K562 (cell line): ENCODE results near the gene ANKS1B. TPM values are rescaled to one million over a fixed set of nuclear protein-coding genes. Genes with fewer than 3 reads are reported as not detected.

Source experiments
- ATAC-seq: fragments of 200-7000 bp; cut with Tn5 transposase; 3 replicates; pipeline ENCODE4 v1.9.1; 2020; ENCODE audit warnings: moderate library complexity
- BruUV-seq: library from RNA; stranded (reverse); fragments of 400-500 nt; replicated peaks from 2 replicates; lab custom pipeline; 2021; lab: Mats Ljungman, UMichigan
- CTCF ChIA-PET: fragments of 300-600 bp; formaldehyde crosslinking; extraction: SDS; loops from one replicate; lab custom pipeline; 2021; ENCODE audit warnings: low intra/inter-chr PET ratio; lab: Yijun Ruan, JAX
- POLR2A ChIA-PET: fragments of 300-600, 350-650 bp; sonication (Branson Sonifier 250); formaldehyde crosslinking; extraction: SDS; loops from one replicate; lab custom pipeline; 2021; ENCODE audit warnings: antibody characterized with exemption, inconsistent platforms; lab: Yijun Ruan, JAX
- DNase-seq, 4 experiments: peaks; one replicate each; pipeline versions ENCODE4 v3.0.0 to v3.0.0-alpha.2; 2011 to 2018; ENCODE audit warnings: low spot score in 3 of 4, mixed read lengths in 3 of 4; ENCODE audit errors: extremely low read depth in 1 of 4
- FAIRE-seq: peaks from 2 replicates; lab custom pipeline; 2011; peaks lifted over from hg19 to GRCh38; lab: Jason Lieb, UNC
- H2AFZ ChIP-seq: 2 replicates; pipeline ENCODE4 v1.6.0; 2011; ENCODE audit warnings: low read depth, low read length, control low read depth, inconsistent platforms
- H3K27ac ChIP-seq: fragments of 200-600 bp; 3 replicates; pipeline ENCODE4 v1.8.0; 2011; ENCODE audit warnings: low read depth, mild to moderate bottlenecking, control low read depth, inconsistent platforms, low read length, moderate library complexity, mixed read lengths; ENCODE audit errors: extremely low read depth
- H3K27me3 ChIP-seq, 2 experiments: fragments of 300-600 bp in 1 of 2; 2 replicates in 1 of 2; 3 replicates in 1 of 2; pipeline versions ENCODE4 v1.6.0 to v1.8.0; 2011; ENCODE audit warnings: inconsistent platforms in 2 of 2, low read length in 2 of 2, mild to moderate bottlenecking in 1 of 2, mixed read lengths in 1 of 2, moderate library complexity in 1 of 2; ENCODE audit not compliant: control insufficient read depth in 2 of 2, insufficient read depth in 2 of 2
- H3K36me3 ChIP-seq: fragments of 300-600 bp; 3 replicates; pipeline ENCODE4 v1.8.0; 2011; ENCODE audit warnings: mild to moderate bottlenecking, low read length, inconsistent platforms; ENCODE audit not compliant: control insufficient read depth, insufficient read depth
- H3K4me1 ChIP-seq, 2 experiments: fragments of 200-600 bp in 1 of 2; replicated peaks in 1 of 2; 2 replicates in 1 of 2; 3 replicates in 1 of 2; pipeline versions ENCODE4 v1.5.1 to v1.8.0; 2011; ENCODE audit warnings: inconsistent platforms in 2 of 2, low read length in 2 of 2, mild to moderate bottlenecking in 1 of 2, mixed read lengths in 1 of 2, moderate library complexity in 1 of 2; ENCODE audit not compliant: control insufficient read depth in 2 of 2, insufficient read depth in 2 of 2
- H3K4me2 ChIP-seq: 2 replicates; pipeline ENCODE4 v1.6.1; 2011; ENCODE audit warnings: low read length, control low read depth, inconsistent platforms, mixed read lengths; ENCODE audit not compliant: insufficient read depth
- H3K4me3 ChIP-seq: fragments of 200-600 bp; sonication (generic), shearing (Covaris generic); 2 replicates; pipeline ENCODE4 v1.5.1; 2016; ENCODE audit warnings: control low read depth, inconsistent platforms
- H3K79me2 ChIP-seq: fragments of 200-600 bp; 3 replicates; pipeline ENCODE4 v1.8.0; 2011; ENCODE audit warnings: low read length, inconsistent platforms; ENCODE audit not compliant: control insufficient read depth, insufficient read depth
- H3K9ac ChIP-seq, 2 experiments: 2 replicates each; pipeline versions ENCODE4 v1.6.0 to v1.6.1; 2011; ENCODE audit warnings: low read depth in 2 of 2, low read length in 2 of 2, control low read depth in 1 of 2, inconsistent platforms in 1 of 2, mild to moderate bottlenecking in 1 of 2, mixed read lengths in 1 of 2; ENCODE audit not compliant: insufficient read depth in 1 of 2
- H3K9me1 ChIP-seq: one replicate; pipeline ENCODE4 v1.6.0; 2011; ENCODE audit warnings: inconsistent platforms, mild to moderate bottlenecking, low read length, moderate library complexity; ENCODE audit not compliant: control insufficient read depth, insufficient read depth
- H3K9me3 ChIP-seq: replicated peaks from 2 replicates; pipeline ENCODE4 v1.5.1; 2011; ENCODE audit warnings: low read depth, low read length, inconsistent platforms; ENCODE audit not compliant: control insufficient read depth, insufficient read depth
- H4K20me1 ChIP-seq: replicated peaks from 2 replicates; pipeline ENCODE4 v1.6.1; 2011; ENCODE audit warnings: low read length, inconsistent platforms, mixed read lengths; ENCODE audit not compliant: control insufficient read depth, insufficient read depth
- ADNP ChIP-seq: fragments of 200-800 bp; sonication (Bioruptor generic); IDR thresholded peaks from 2 replicates; pipeline ENCODE4 v1.6.1; 2016; ENCODE audit warnings: missing genetic modification characterization, missing compliant biosample characterization
- BRF1 ChIP-seq: IDR thresholded peaks from 3 replicates; pipeline ENCODE4 v1.6.1; 2011; ENCODE audit warnings: borderline replicate concordance, mild to moderate bottlenecking; ENCODE audit not compliant: insufficient read length; ENCODE audit errors: extremely low read depth
- ELK1 ChIP-seq: sonication (generic); formaldehyde crosslinking; IDR thresholded peaks from 2 replicates; pipeline ENCODE4 v1.8.1; 2022; ENCODE audit warnings: missing genetic modification reagents
- GABPB1 ChIP-seq: sonication (generic); formaldehyde crosslinking; IDR thresholded peaks from 2 replicates; pipeline ENCODE4 v1.8.0; 2022; ENCODE audit warnings: mild to moderate bottlenecking, missing genetic modification reagents
- KDM4B ChIP-seq, 2 experiments: fragments of 450-650 bp in 1 of 2; sonication (generic) in 1 of 2; IDR thresholded peaks; 2 replicates each; pipeline ENCODE4 v1.6.1; 2016 to 2017; ENCODE audit warnings: borderline replicate concordance in 2 of 2, antibody characterized with exemption in 1 of 2, low read depth in 1 of 2, mild to moderate bottlenecking in 1 of 2
- KLF10 ChIP-seq: fragments of 250-450 bp; sonication (Bioruptor Pico); IDR thresholded peaks from 2 replicates; pipeline ENCODE4 v1.6.1; 2021; ENCODE audit warnings: matching md5 sums
- LCOR ChIP-seq: sonication (generic); formaldehyde crosslinking; IDR thresholded peaks from 2 replicates; pipeline ENCODE4 v1.8.0; 2022; ENCODE audit warnings: mild to moderate bottlenecking, missing genetic modification reagents
- MTA1 ChIP-seq: fragments of 450-650 bp; IDR thresholded peaks from 2 replicates; pipeline ENCODE4 v1.6.1; 2017; ENCODE audit warnings: borderline replicate concordance
- MYNN ChIP-seq, 2 experiments: sonication (generic); formaldehyde crosslinking in 1 of 2; IDR thresholded peaks; 2 replicates each; pipeline versions ENCODE4 v1.5.0 to v1.6.1; 2016 to 2020; ENCODE audit warnings: antibody characterized with exemption in 1 of 2, missing genetic modification reagents in 1 of 2
- SMARCA5 ChIP-seq: fragments of 450-650 bp; IDR thresholded peaks from 2 replicates; pipeline ENCODE4 v1.6.1; 2016
- TCF7L2 ChIP-seq: fragments of 150-350 bp; IDR thresholded peaks from 2 replicates; pipeline ENCODE4 v1.6.1; 2016; ENCODE audit warnings: low read depth, mild to moderate bottlenecking, low read length, moderate library complexity
- TEAD1 ChIP-seq, 2 experiments: fragments of 450-650 bp in 1 of 2; sonication (generic) in 1 of 2; formaldehyde crosslinking; IDR thresholded peaks; 2 replicates each; pipeline versions ENCODE4 v1.4.0 to v1.8.0; 2020 to 2022; ENCODE audit warnings: mild to moderate bottlenecking in 2 of 2, missing genetic modification reagents in 1 of 2
- ZBTB11 ChIP-seq, 3 experiments: fragments of 200-800 bp in 1 of 3; fragments of 250-450 bp in 1 of 3; fragments of 450-650 bp in 1 of 3; sonication (Bioruptor Pico) in 1 of 3; sonication (Bioruptor generic) in 1 of 3; formaldehyde crosslinking in 1 of 3; IDR thresholded peaks; 2 replicates each; pipeline versions ENCODE4 v1.6.1 to v1.8.0; 2016 to 2022; ENCODE audit warnings: mild to moderate bottlenecking in 2 of 3, missing genetic modification characterization in 2 of 3, missing compliant biosample characterization in 1 of 3, moderate library complexity in 1 of 3
- ZNF436 ChIP-seq: fragments of 250-450, 450-650 bp; sonication (Bioruptor Pico); formaldehyde crosslinking; IDR thresholded peaks from 2 replicates; pipeline ENCODE4 v1.7.0; 2020; ENCODE audit warnings: mild to moderate bottlenecking
- WGBS: fragments of 100-300 bp; shearing (Covaris generic); methylation state at CpG from one replicate; pipeline ENCODE4 v1.1.6; 2016; ENCODE audit warnings: low coverage, mixed read lengths; ENCODE audit not compliant: insufficient coverage; ENCODE audit errors: missing lambda C conversion rate; 5-methylcytosine and 5-hydroxymethylcytosine counted together
- in situ Hi-C: fragments of 300-500 bp; cut with MboI; formaldehyde crosslinking; loops from 4 replicates; pipeline ENCODE4 v1.15.0; 2018; ENCODE audit warnings: inconsistent platforms, mixed read lengths
- intact Hi-C: fragments of 100-400 bp; cut with micrococcal nuclease; formaldehyde crosslinking; loops from 2 replicates; pipeline ENCODE4 v1.14.2; 2022
- polyA plus RNA-seq, 8 experiments: library from polyadenylated mRNA; depleted of rRNA in 4 of 8; stranded (reverse) in 5 of 8; unstranded in 3 of 8; fragments of >200 nt; fragmentation: Nextera tagmentation in 2 of 8; fragmentation: Illumina TruSeq in 1 of 8; extraction: Ambion mirVana in 2 of 8; extraction: Trizol in 1 of 8; gene quantifications; 2 replicates each; pipeline versions ENCODE4 v1.2.1 to v1.2.3, GENCODE V29; 2011 to 2014; ENCODE audit warnings: inconsistent platforms in 1 of 8, missing spikeins in 1 of 8
- total RNA-seq, 7 experiments: library from RNA; depleted of rRNA in 6 of 7; stranded (reverse); fragments of >200 nt in 6 of 7; fragmentation: Illumina TruSeq in 2 of 7; extraction: Trizol in 2 of 7; gene quantifications; 2 replicates each; pipeline versions ENCODE4 v1.2.1 to v1.2.3, GENCODE V29; 2011 to 2021; ENCODE audit warnings: low replicate concordance in 1 of 7
- TF ChIP-seq, protein P1 (sequence below): sonication (generic); formaldehyde crosslinking; IDR thresholded peaks from 2 replicates; pipeline ENCODE4 v1.8.0; 2022; ENCODE audit warnings: missing genetic modification reagents, mild to moderate bottlenecking, borderline replicate concordance

Gene ANKS1B
- total and polyA plus RNA-seq, 9 of the 15 experiments (the other 6 are each of a cell fraction or from before 2014, with no cell fraction given) = 0.04 to 0.47 (median 0.28) TPM; not detected in 4

DNA sequence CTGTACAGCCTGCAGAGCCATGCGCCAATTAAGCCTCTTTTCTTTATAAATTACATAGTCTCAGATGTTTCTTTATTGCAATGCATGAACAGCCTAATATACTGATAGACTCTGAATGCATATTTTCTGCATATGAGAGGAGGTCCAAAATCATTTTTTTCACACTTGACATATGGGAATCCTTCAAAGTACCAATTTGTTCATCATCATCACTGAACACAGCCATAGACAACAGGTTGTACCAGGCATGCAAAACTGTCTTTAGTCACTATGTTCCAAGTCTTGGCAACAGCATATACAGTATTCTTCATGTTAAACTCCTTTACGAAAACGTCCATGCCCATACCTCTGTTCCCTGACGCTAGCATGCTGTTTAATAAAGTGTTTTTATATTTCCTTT, 807.9 kb downstream of the ANKS1B start (continued):
- no peak for TF ChIP-seq ZBTB11 (CRISPR knock-in tag; IDR thresholded peaks at IDR 0.05)
- TF ChIP-seq, protein P1, sequence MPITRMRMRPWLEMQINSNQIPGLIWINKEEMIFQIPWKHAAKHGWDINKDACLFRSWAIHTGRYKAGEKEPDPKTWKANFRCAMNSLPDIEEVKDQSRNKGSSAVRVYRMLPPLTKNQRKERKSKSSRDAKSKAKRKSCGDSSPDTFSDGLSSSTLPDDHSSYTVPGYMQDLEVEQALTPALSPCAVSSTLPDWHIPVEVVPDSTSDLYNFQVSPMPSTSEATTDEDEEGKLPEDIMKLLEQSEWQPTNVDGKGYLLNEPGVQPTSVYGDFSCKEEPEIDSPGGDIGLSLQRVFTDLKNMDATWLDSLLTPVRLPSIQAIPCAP (CRISPR knock-in tag) = no peak
- no peak for TF ChIP-seq ZNF436 (CRISPR knock-in tag)

GRCh38 chr12:99170461-99170860, 814.3 kb downstream of the ANKS1B start:
- WGBS = 5% methylated on average over 5 of the region's 5 CpGs
- CTCF ChIA-PET = no interaction called here
- no peak for TF ChIP-seq MTA1
- TF ChIP-seq ELK1 = no peak
- TF ChIP-seq BRF1 = no peak
- TF ChIP-seq TCF7L2 = no peak
- no peak for TF ChIP-seq MYNN (IDR thresholded peaks at IDR 0.05)
- TF ChIP-seq MYNN (CRISPR knock-in tag; IDR thresholded peaks at IDR 0.05) = no peak
- TF ChIP-seq TEAD1 (CRISPR knock-in tag; IDR thresholded peaks at IDR 0.05) = no peak
- TF ChIP-seq KLF10 = no peak
- TF ChIP-seq LCOR (CRISPR knock-in tag) = no peak
- no peak for TF ChIP-seq KDM4B (IDR thresholded peaks at IDR 0.05; ENCODE audit: borderline replicate concordance in 2 of 2, low read depth in 1 of 2)
- TF ChIP-seq GABPB1 = no peak
- TF ChIP-seq ADNP (tag) = no peak
- no peak for TF ChIP-seq SMARCA5

More at GRCh38 chr12:99170461-99170860, 814.3 kb downstream of the ANKS1B start:
- Histone ChIP-seq H3K27ac (no peak overlapping the region), H3K4me1 (no peaks in the 10 kb centered on the region), H4K20me1 (no peaks in the 10 kb centered on the region), H3K4me2 (no peak overlapping the region), H3K9me1 (no peaks in the 10 kb centered on the region), H3K36me3 (no peaks in the 10 kb centered on the region), H3K9me3 (no peaks in the 10 kb centered on the region), H3K27me3 (no peaks in the 10 kb centered on the region), H2AFZ (no peak overlapping the region), H3K4me3 (no peak overlapping the region), H3K9ac (no peak overlapping the region), H3K79me2 (no peaks in the 10 kb centered on the region)
- intact Hi-C loops = no loop called here
- DNase-seq (no peak), ATAC-seq (no peak), FAIRE-seq (no peak)
- in situ Hi-C loops = no loop called here
- POLR2A ChIA-PET = no interaction called here
- BruUV-seq = no TSS peak
